T1000 (cell line): Measurements from ENCODE around the gene ABL1.
"Not testable (repeated sequence)": the region's sequence is repeated elsewhere in the genome, so short reads cannot be mapped to it uniquely, and the experiment has no call there.

Source experiments
- DNase-seq: peaks from one replicate; lab custom pipeline; 2025; ENCODE audit warnings: mixed read lengths; lab: John Stamatoyannopoulos, UW

ABL1 gene

DNA sequence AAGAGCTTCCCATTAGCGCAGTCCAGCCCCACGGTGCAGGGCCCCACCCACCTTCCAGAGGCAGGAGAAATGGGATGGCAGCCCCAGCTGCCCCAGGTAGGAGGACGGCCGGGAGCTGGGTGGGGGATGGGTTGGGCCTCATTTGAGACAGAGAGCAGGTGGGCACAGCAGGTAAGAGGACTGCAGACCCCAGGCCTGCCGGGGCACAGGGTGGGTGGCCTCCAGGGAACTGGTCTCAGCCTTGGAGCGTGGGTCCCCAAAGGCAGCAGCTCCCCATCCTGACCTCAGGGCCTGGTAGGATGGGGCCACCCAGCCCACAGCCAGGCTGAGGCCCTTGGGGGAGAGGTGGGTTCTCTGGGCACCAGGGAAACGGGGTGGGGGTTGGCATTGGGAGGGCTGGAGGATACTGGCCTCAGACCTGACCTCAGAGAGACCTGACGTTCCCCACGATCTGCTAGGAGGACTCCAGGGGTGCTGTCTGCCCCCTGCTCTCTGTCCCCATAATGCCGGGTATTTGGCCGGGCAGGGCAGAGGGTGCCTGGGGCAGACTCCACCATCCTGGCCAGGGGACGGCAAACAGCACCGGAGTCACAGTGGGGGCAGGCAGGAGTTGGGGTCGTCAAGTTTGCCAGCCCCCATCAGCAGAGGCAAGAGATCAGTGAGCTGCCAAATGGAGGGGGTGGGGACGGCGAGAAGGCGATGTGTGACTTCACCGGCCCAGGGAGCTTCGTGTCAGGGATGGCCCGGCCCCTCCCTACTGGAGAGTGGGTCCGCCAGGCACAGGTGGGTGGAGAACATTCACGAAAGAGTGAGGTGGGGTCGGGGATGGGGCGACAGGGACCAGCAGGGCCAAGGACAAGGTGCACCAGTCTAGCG, 68.4 kb downstream of the ABL1 start:
- DNase-seq = no peak

DNA sequence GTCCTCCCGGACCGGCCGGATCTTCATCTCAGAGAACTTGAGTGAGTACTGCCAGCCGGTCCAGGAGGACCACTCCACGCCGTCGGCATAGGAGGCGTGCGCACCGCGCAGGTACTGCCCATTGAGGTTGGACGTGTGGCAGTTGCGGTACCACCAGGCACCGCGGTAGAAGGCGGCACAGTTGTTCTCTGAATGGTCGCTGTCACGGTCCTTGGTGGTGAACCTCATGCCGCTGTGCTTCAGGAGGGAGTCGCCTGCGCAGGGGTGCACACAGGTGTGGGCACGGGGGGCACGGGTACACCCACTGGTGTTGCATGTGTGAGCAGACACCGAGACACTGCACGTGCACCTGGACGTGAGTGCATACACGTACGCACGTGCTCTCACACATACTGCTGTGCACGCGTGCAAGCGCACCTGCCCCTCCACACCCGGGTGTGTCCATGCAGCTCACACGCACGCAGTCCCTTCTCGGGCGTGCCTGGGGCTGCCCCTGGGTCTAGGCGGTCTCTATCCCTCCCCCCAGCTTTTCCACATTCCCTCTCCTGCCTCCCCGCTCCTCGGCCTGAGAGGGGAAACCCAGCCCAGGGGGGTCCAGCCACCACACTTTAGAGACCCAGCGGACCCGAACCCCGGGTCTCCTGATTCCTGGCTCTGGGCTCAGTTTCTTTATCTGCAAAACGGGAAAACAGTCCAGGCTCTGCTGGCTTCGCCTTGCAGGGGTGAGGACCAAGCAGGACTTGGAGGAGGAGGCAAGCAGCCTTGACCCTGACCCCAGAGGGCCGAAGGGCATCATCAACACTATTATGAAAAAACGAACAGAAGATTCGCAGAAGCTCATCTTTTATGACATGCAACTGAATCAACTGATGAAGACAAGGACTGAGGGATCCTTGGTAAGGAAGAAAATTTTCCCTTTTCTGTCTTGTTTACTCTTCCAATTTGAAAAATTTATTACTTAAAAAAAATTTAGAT, 69.3 kb downstream of the ABL1 start:
- no peak for DNase-seq

DNA sequence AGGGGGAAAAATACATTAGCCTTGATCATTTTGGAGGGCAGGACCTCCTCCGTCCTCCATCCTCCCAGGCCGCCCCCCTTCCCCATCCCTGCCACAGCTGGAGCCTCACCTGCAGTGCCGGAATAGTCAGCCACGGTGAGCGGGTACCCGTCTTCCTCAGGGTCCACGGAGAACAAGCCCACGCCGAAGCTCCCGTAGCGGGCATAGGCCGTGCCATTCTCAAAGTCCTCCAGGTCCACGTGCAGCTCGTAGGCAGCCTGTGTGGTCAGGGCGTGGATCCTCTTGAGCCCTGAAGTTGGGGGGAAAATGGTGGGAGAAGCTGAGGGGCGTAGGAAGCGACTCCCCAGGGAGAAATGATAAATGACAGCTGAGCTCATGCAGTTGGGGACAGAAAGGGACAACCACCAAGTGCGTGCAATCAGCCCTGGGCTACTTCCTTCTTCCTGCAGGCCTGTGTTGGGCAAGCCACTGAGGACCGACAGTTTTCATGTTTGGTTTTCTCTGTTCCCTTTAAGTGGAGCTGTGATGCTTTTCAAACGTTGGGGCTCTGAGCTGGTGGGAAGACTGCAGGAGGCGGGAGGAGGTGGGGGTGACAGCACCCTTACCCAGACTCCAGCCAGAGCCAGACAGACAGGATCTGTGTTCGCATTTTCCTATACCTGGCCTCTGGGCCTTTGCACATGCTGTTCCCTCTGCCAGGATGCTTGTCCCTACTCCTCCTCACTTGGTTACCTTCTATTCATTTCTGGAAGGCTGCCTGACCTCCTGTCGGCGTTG, 70.3 kb downstream of the ABL1 start:
- no peak for DNase-seq

DNA sequence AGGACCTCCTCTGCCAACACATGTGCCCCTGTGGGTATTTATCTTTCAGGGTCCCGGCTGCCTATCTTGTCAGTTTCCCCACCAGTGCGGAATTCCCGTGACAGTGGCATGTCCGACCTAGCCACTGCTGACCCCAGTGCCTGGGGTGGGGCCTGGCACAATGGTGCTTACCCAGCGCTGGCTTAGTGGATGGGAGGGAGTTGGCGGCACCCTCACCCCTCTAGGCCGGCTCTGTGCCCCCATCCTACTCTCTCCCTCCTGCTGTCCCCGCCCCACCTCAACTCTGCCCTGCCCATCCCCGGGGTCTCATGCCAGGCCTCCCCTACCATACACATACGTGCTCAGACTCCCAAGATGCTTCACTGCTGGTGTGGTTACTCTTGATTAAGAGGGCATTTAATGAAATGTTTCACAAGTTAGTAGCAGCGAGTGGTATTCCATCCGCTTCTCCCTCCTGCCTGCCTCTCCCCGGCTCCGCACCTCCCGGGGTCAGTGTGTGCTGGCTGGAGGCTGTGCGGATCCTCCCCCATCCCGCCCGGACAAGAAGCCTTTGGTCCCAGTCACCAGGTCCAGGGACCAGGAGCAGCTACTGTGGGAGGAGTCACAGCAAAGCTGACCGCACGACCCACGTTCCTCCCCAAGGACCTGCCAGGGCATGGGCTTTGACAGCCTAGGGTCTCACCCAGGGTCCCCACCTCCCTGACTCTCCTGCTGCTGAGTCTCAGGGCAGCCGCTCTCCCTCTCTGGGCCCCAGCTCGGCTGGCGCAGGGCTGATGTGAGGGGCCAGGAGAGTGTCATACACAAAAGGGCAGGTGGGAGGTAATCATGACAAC, 71.1 kb downstream of the ABL1 start:
- DNase-seq = no peak

DNA sequence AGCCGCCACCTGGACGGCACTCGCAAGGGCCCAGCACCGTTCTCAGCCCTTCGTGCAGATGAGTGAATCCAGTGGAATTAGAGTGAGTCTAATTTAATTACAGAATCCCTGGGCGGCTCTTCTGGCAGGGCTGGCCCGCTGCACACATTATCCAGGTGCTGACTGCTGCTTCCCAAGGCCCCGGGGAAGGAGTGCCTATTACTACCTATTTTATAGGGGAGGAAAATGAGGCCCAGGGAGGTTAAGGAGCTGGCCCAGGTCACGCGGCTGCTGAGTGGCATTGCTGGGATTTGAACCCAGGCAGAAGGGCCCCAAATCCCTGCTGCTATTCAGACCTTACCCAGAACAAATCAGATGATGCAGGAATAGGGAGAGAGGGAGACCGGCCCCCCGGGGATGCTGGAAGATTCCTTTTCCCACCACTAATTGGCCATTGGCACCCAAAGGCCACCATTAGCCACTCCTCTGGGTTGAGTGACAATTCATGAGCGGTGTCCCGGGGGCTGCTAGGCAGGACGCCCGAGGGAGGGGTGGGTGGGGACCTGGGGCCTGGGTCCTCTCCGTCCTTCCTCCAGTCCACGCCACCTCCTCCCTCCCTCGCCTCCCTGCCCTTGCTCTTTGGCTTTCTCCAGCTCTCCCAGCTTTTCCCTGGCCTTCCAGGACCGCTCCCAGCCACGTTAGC, 71.8 kb downstream of the ABL1 start:
- DNase-seq = no peak

DNA sequence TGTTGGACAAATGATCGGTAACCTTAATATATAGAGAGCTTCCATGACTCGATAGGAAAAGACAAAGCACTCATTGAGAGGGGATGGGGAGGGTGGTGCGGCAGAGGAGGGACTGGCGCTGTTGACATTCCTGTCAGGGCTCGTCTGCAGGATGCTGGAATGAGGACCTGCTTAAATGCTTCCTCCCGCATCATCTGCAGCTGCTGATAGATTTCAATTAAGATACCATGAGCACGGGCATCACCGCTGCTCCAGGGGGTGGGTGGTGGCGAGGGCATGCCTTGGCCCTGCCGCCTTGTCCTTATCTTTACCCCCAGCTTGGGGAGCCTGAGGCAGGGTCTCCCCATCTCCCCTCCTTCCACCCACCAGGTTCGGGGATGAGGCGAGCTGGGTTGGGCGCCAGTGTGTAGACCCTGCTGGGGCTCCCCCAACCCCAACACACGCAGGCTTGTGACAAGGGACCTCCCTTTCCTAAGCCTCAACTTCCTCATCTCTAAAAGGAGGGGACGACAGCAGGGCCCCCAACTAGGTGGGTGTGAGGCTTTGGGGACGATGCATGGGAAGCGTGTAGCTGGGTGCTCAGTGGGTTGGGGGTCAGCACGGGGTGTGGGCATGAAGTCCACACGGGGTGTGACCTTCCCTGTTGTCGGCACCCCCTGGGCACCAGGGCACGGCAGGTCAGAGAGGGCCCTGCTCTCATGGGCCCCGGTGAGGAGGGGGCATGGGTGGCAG, 73.3 kb downstream of the ABL1 start:
- DNase-seq = no peak

DNA sequence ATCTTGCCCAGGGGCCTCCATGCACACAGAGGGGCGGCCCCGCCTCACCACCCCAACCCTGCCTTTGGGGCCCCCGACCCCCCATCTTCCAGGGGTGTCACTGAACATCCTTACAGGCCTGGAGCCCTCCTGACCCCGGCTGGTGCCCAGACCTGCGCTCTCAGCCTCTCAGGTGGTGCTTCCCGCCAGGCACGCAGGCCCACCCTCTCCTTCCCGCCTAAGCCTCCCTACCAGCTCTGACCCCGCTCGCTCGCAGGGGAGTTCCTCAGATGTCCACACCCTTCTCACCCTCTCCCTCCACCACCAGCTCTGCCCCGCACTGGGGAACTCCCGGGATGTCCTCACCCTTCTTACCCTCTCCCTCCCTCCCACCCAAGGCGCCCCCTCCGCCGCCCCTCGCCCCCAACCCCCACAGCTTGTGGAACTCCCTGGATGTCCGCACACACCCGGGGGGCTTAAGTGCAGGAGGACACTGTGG, 73.9 kb downstream of the ABL1 start:
- no peak for DNase-seq

DNA sequence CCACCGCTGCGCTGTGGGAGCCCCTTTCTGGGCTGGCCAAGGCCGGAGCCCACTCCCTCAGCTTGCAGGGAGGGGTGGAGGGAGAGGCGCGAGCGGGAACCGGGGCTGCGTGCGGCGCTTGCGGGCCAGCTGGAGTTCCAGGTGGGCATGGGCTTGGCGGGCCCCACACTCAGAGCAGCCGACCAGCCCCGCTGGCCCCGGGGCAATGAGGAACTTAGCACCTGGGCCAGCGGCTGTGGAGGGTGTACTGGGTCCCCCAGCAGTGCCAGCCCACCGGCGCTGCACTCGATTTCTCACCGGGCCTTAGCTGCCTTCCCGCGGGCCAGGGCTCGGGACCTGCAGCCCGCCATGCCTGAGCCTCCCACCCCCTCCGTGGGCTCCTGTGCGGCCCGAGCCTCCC, 75.0 kb downstream of the ABL1 start:
- not testable (repeated sequence) for DNase-seq

DNA sequence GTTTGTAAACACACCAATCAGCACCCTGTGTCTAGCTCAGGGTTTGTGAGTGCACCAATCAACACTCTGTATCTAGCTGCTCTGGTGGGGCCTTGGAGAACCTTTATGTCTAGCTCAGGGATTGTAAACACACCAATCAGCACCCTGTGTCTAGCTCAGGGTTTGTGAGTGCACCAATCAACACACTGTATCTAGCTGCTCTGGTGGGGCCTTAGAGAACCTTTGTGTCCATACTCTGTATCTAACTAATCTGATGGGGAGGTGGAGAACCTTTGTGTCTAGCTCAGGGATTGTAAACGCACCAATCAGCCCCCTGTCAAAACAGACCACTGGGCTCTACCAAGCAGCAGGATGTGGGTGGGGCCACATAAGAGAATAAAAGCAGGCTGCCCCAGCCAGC, 75.6 kb downstream of the ABL1 start:
- not testable (repeated sequence) for DNase-seq

DNA sequence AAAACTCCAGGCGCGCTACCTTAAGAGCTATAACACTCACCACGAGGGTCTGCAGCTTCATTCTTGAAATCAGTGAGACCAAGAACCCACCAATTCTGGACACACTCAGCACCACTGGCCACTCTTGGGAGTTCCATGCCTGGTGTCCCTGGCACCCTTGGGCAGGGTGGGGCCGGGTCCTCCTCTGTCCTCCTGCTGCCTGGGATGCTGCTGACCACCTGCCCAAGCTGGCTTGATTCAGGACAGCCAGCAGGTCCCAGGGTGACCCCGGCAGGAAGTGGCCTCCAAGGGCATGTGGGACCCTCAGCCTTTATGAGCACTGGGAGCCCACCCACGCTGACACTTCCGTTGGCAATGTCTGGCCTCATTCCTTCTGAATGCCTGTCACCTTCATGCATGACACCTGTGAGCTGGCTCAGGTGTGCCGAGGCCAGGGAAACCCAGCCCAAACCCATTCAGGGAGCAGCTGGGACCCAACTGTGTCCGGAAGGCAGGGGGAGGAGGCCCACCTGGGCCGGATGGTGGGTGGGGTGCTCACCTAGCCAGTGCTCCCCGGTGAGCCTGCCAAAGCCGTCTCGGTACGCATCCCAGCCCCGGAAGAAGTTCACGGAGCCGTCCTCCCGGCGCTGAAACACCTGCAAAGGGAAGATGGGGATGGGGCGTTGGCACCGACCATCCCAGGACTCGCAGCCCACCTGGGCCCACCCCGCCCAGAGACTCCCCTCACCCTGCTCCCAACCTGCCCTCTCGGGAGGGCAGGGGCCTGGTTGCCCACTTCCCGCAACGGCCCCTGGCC, 76.4 kb downstream of the ABL1 start:
- no peak for DNase-seq

DNA sequence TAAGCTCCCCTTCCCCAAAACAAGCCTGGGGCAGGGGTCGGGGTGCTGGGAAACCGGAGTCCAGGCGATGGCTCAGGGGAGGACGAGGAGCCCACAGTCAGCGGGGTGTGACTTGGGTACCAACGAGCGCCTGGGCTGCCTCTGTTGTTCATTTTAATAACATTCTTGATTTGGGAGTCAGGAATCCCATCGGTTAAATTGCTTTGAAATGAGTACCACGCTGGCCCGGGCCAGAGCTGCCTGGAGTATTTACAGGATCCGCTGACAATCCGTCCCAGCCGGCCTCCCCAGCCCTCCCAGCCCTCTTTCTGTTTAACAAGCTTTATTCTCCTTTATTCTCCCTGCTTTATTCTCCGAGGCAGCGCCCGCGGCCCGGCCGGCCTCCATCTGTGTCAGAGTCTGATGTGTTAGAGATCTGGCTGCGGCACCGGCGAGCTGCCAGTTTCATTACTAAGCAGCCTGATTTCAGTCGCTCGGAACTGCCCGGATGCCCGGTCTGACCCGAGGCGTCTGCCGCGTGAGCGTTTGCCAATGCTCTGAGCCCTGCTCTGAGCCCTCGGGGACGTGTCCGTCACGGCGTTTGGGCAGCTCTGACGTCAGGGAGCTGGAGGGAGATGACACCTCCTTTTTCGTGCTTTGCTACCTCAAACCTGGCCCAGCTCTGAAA, 78.0 kb downstream of the ABL1 start:
- DNase-seq = peak; percentile 81

DNA sequence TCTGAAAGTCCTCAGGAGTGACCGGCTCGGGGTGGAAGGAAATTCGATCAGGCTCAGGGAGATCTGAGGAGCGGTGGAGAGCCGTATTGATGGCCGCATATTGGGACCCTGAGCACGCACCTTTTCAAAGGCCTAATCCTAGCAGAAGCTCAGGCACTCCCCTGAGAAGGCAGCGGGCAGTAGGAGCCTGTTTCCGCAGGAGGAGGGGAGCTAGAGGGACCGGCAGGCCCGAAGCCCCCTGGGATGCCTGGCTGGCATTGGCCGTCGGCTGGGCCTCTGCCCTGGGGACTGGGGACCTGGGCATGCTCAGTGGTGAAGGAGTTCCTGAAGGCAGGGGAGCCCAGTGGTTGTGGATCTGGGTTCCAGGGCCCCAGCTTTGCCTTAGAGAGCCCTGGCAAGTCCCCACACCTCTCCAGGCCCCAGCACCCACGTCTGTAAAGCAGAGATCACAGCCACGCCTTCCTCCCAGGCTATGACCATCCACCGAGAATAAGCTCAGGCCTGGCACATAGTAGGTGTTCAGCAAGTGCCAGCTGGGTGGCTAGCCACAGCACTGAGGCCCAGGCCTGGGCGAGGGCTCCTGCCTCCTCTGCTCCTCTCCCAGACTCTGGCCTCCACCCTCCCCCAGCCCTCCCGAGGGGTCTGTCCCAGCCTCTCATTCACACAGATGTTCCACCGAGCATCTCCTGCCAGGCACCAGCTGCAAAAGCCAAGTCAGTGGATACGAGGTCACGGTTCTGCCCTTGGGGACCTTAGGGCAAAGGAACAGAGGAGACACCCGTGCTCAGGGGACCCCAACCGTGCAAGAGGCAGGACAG, 78.8 kb downstream of the ABL1 start:
- DNase-seq = no peak

DNA sequence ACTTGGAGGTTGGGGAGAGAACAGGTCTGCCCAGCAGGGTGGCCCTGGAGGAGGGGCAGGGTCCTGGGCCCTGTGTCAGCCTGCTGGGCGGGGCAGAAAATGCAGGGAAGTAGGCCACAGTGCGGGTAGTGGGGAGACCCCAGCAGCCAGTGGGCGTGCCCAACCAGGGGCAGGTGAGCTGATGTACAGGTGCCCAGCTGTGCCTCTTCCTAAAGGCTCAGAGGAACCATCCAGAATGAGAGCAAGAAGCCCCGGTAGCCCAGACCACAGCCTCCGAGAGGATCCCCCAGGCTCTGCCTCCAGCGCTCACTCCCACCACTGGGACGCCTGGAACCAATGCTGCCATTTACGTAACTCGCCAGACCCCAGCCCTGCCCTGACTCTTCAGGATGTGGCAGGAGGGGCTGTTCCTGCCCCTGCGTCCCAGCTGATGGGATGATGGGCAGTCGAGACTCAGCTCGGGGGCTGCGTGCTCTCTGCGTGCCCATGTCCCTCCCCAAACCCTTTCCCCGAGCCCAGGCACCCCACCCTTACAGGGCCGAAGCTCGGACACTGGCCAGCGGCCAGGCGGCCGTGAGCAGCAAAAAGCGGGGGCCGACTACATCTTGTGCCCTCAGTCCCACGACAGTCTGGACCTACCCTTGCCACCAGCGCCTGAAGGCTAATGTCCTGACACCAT, 79.5 kb downstream of the ABL1 start:
- DNase-seq = no peak

DNA sequence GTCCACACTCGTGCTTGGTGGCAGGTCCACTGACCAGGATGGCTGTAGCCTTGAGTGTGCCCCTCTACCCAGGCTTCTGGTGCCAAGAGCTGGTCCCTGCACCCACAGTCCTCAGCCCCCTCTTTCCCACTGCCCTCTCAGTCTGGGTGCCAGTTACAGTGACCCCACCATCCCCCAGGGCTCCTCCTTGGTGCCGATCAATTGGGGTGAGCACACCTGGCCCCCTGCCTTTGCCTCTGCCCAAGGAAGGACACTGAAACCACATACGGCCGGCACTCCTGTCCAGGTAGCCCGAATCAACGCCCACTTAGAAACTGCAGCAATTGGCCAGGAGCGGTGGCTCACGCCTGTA, 80.0 kb downstream of the ABL1 start:
- no peak for DNase-seq

DNA sequence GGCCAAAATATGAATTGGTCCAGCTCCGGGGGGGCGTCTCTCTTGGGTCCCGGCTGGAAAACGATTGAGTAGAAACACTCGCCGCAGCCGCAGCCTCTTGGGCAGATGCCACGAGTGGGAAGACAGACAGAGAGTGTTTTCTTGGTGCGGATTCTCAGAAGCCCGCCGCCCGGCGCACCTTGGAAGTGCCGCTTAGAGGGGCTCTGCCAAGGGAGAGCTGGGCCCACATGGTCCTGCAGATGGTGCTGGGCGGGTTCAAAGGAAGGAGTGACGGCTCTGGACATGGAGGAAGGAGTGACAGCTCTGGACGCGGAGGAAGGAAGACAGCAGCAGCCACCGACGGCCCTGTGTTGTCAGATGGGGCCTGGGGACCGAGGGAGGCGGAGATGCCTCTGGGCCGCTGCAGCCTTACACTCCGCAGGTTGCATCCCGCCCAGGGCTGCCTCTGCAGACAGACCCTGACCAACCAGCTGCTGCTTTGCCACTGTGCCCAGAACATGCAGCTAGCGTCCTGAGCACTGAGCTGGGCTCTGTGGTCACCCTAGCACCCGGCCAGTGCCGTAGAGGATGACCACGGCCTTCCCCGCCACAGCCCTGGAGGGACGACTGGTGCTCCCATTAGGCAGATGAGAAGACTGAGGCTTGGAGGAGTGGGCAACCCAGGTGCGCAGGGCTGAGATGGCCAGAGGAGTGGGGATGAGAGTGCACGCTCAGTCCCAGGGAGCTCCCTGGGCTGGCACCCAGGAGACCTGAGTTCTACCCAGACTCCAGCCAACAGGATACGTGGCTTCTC, 82.3 kb downstream of the ABL1 start:
- DNase-seq = no peak
